ENCODE measurements around the gene ASTN2.

The ASTN2 gene

DNA sequence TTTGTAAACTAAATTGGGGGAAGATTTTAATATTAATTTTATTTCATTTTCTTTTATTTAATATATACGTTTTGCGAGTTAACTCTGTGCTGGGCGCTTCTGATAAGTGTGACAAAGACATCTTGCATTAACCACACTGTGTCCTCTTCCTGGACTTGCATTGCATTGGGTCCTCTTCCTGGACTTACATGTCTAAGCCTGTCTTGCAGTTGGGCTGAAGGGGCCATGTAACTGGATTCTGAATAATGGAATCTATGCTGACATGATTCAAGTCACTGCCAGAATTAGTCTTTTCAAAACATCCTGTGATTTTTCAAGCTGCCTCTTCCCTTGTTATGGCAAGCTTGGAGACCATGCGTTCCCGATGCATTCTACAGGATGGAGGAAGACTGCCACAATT is 605.2 kb downstream of the ASTN2 start:
- H3K4me3 ChIP-seq (ENCODE audit: low read depth in 1 of 2, low read length in 2 of 2), result no peak overlapping the region

DNA sequence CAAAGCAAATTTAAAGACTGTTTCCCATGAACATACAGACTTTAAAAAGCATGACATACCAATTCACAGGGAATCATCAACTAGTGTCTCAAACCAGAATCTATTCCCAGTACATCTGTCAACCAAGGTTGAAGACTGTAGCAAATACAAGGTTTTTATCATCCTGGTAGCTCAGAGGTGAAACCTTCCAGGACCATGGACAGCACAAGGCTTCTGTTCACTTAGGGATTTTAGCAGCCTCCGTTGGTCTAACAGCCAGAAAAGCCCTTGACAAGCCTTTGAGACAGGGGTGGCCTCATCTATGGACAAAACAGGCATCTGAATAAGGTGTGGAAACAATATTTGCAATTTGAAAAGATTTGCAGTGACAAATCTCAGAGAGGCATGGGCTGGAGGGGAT is 608.8 kb downstream of the ASTN2 start:
- Histone ChIP-seq H3K36me3 (ENCODE audit: control insufficient read depth in 1 of 2, insufficient read depth in 2 of 2, low read length in 2 of 2) (no peaks in the 10 kb centered on the region), H3K4me1 (ENCODE audit: control insufficient read depth in 1 of 2, insufficient read depth in 2 of 2, low read length in 2 of 2) (no peaks in the 10 kb centered on the region), H3K4me3 (ENCODE audit: low read depth in 1 of 2, low read length in 2 of 2) (no peak overlapping the region), H3K27ac (ENCODE audit: low read length) (no peak overlapping the region), H3K27me3 (ENCODE audit: low read depth, low read length) (no peaks in the 10 kb centered on the region), H3K9me3 (ENCODE audit: control insufficient read depth in 1 of 2, low read length in 2 of 2) (no peaks in the 10 kb centered on the region)

More for the DNA sequence above, 605.2 kb downstream of the ASTN2 start:
- Histone ChIP-seq H3K36me3 (ENCODE audit: control insufficient read depth in 1 of 2, insufficient read depth in 2 of 2, low read length in 2 of 2) (no peaks in the 10 kb centered on the region), H3K9me3 (ENCODE audit: control insufficient read depth in 1 of 2, low read length in 2 of 2) (no peaks in the 10 kb centered on the region), H3K4me1 (ENCODE audit: control insufficient read depth in 1 of 2, insufficient read depth in 2 of 2, low read length in 2 of 2) (no peaks in the 10 kb centered on the region), H3K27ac (ENCODE audit: low read length) (no peak overlapping the region), H3K27me3 (ENCODE audit: low read depth, low read length) (no peaks in the 10 kb centered on the region)

DNA sequence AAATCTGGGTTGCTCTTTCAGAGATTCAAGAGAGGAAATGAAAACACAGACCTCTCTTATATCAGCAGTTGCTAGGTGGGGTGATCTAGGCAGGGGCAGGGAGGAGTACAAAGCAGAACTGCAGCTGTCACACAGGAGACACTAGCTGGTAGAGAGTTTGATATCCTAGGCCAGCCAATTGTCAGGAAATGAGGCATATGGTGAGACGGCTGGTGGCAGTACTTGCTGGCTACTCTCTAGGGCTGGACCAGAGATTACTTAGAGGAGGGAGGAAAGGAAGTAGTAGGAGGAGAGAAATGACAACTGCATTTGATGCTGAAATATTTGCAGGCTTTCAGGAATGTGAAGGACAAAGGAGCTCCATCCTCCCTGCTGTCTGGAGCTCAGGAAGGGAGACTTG is 614.0 kb downstream of the ASTN2 start:
- no peak overlapping the region for H3K4me3 ChIP-seq (ENCODE audit: low read depth in 1 of 2, low read length in 2 of 2)

DNA sequence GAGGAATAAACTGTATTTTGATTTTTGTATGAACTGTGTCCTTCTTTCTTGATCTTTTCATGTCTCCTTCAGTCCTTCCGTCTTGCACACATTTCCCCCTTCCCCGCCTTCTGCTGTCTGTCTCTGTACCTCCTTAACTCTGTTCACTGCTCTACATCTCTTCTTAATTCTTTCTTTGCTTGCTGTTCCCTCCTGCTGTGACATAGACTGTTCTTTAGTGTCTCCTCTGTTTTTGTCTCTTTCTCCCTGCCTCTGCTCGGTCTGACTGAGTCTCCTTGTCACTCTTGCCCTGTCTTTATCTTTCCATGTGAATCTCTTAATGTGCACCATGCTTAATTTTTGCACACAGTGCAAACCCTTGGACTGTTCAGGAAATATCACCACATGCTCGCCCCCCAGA is 614.8 kb downstream of the ASTN2 start:
- H3K27ac ChIP-seq (ENCODE audit: low read length), result no peak overlapping the region
- H3K4me1 ChIP-seq (ENCODE audit: control insufficient read depth in 1 of 2, insufficient read depth in 2 of 2, low read length in 2 of 2), result no peaks in the 10 kb centered on the region
- no peaks in the 10 kb centered on the region for H3K9me3 ChIP-seq (ENCODE audit: control insufficient read depth in 1 of 2, low read length in 2 of 2)
- no peaks in the 10 kb centered on the region for H3K36me3 ChIP-seq (ENCODE audit: control insufficient read depth in 1 of 2, insufficient read depth in 2 of 2, low read length in 2 of 2)
- H3K4me3 ChIP-seq (ENCODE audit: low read depth in 1 of 2, low read length in 2 of 2), result no peak overlapping the region
- H3K27me3 ChIP-seq (ENCODE audit: low read depth, low read length), result no peaks in the 10 kb centered on the region

More for the DNA sequence above, 614.0 kb downstream of the ASTN2 start:
- no peaks in the 10 kb centered on the region for H3K27me3 ChIP-seq (ENCODE audit: low read depth, low read length)
- H3K36me3 ChIP-seq (ENCODE audit: control insufficient read depth in 1 of 2, insufficient read depth in 2 of 2, low read length in 2 of 2), result no peaks in the 10 kb centered on the region
- no peak overlapping the region for H3K27ac ChIP-seq (ENCODE audit: low read length)
- H3K4me1 ChIP-seq (ENCODE audit: control insufficient read depth in 1 of 2, insufficient read depth in 2 of 2, low read length in 2 of 2), result no peaks in the 10 kb centered on the region
- no peaks in the 10 kb centered on the region for H3K9me3 ChIP-seq (ENCODE audit: control insufficient read depth in 1 of 2, low read length in 2 of 2)

DNA sequence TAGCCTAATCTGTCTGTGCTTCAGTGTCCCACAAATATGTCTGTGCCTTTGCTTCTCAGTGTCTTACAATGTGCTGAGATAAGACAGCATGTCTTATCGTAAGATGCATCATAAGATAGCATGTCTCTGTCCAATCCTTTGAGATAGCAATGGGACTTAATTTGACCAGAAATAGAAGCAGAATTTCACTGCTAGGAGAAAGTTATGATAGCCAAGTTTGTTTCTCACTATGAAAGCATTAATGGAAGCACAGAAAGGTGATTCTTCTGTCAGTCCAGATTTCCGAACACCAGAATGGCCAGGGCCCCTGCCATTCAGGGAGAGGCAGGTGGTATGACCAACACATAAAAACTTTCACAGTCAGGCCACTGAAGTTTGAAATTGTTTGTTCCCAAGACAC is 616.3 kb downstream of the ASTN2 start:
- no peak overlapping the region for H3K27ac ChIP-seq (ENCODE audit: low read length)
- H3K4me1 ChIP-seq (ENCODE audit: control insufficient read depth in 1 of 2, insufficient read depth in 2 of 2, low read length in 2 of 2), result no peaks in the 10 kb centered on the region
- no peaks in the 10 kb centered on the region for H3K27me3 ChIP-seq (ENCODE audit: low read depth, low read length)
- H3K36me3 ChIP-seq (ENCODE audit: control insufficient read depth in 1 of 2, insufficient read depth in 2 of 2, low read length in 2 of 2), result no peaks in the 10 kb centered on the region
- H3K4me3 ChIP-seq (ENCODE audit: low read depth in 1 of 2, low read length in 2 of 2), result no peak overlapping the region
- H3K9me3 ChIP-seq (ENCODE audit: control insufficient read depth in 1 of 2, low read length in 2 of 2), result no peaks in the 10 kb centered on the region

DNA sequence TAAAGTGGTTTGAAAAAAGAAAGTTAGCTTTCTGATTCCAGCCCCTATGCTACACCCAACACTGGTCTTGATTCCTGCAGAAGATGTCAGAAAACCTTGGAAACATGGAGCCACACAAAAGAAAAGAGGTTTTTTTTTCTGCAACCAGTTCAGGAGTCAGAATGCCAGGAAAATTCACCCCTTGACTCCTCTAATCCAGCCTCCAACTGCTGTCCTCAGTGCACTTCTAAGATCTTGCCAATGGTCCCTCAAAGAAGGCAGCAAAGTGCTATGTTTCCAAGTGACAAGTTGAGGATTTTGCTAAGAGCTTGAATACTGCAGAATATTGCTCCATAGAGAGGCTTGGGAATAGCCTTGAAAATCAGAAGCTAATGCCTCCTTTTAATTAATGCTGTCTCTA is 617.6 kb downstream of the ASTN2 start:
- no peaks in the 10 kb centered on the region for H3K36me3 ChIP-seq (ENCODE audit: control insufficient read depth in 1 of 2, insufficient read depth in 2 of 2, low read length in 2 of 2)
- H3K27me3 ChIP-seq (ENCODE audit: low read depth, low read length), result no peaks in the 10 kb centered on the region
- H3K27ac ChIP-seq (ENCODE audit: low read length), result no peak overlapping the region
- peaks cover 0 to under 1% of the 10 kb centered on the region in 2 donors for H3K4me1 ChIP-seq (ENCODE audit: control insufficient read depth in 1 of 2, insufficient read depth in 2 of 2, low read length in 2 of 2)
- no peaks in the 10 kb centered on the region for H3K9me3 ChIP-seq (ENCODE audit: control insufficient read depth in 1 of 2, low read length in 2 of 2)
- H3K4me3 ChIP-seq (ENCODE audit: low read depth in 1 of 2, low read length in 2 of 2), result no peak overlapping the region

DNA sequence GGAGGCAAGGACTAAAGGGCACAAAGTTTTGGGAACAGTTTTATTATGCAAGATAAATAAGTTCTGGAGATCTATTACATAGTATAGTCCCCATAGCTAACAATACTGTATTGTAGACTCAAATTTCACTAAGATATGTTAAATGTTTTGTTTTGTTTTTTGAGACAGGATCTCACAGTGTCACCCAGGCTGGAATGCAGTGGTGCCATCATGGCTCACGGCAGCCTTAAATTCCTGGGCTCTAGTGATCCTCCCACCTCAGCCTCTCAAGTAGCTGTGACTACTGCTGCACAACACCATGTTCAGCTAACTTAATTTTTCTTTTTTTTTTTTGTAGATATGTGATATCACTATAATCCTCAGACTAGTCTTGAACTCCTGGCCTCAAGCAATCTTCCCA is 618.2 kb downstream of the ASTN2 start:
- Histone ChIP-seq H3K27ac (ENCODE audit: low read length) (no peak overlapping the region), H3K36me3 (ENCODE audit: control insufficient read depth in 1 of 2, insufficient read depth in 2 of 2, low read length in 2 of 2) (no peaks in the 10 kb centered on the region)

DNA sequence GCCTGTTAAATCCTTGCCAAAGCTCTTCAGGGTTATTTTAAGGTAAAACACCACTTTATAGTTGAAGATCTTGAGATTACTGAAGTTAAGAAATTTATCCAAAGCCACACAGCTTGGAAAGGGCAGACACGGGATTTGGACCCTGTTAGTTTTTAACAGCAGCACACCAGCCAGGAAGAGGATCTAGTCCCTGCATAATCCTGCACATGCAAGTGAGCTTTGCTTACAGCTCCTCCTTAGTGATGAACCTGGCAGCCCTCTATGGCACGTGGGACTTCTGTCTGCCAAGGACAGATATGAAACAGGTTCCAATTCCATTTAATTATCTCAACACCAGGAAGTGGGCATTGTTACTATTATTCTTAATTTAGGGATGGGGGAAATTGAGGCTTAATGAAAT is 619.0 kb downstream of the ASTN2 start:
- Histone ChIP-seq H3K4me3 (ENCODE audit: low read depth in 1 of 2, low read length in 2 of 2) (no peak overlapping the region), H3K4me1 (ENCODE audit: control insufficient read depth in 1 of 2, insufficient read depth in 2 of 2, low read length in 2 of 2) (peaks cover 0 to 3% of the 10 kb centered on the region in 2 donors), H3K27ac (ENCODE audit: low read length) (no peak overlapping the region), H3K36me3 (ENCODE audit: control insufficient read depth in 1 of 2, insufficient read depth in 2 of 2, low read length in 2 of 2) (no peaks in the 10 kb centered on the region), H3K27me3 (ENCODE audit: low read depth, low read length) (no peaks in the 10 kb centered on the region), H3K9me3 (ENCODE audit: control insufficient read depth in 1 of 2, low read length in 2 of 2) (no peaks in the 10 kb centered on the region)

More for the DNA sequence above, 618.2 kb downstream of the ASTN2 start:
- Histone ChIP-seq H3K27me3 (ENCODE audit: low read depth, low read length) (no peaks in the 10 kb centered on the region), H3K9me3 (ENCODE audit: control insufficient read depth in 1 of 2, low read length in 2 of 2) (no peaks in the 10 kb centered on the region), H3K4me3 (ENCODE audit: low read depth in 1 of 2, low read length in 2 of 2) (no peak overlapping the region), H3K4me1 (ENCODE audit: control insufficient read depth in 1 of 2, insufficient read depth in 2 of 2, low read length in 2 of 2) (peaks cover 0 to 3% of the 10 kb centered on the region in 2 donors)

DNA sequence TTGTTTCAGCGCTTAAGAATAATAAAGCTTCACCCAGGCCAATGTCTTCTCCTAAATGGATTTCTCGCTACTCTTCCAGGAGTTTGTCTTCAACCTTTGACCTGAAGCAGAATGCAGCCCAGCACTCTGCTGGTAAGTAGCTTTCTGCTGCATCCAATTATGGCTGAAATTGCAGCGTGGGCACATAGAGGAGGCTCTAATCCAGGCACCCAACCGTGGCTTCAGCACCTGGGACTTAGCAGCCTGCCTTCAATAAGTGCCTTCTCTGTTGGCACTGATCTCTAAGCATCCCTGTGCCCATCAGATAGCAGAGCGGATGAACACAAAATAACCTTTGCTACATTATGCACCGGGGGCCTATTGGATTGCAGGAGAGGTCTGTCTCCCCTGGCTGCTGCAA is 622.6 kb downstream of the ASTN2 start:
- Histone ChIP-seq H3K4me1 (ENCODE audit: control insufficient read depth in 1 of 2, insufficient read depth in 2 of 2, low read length in 2 of 2) (peaks cover 0 to 3% of the 10 kb centered on the region in 2 donors), H3K27me3 (ENCODE audit: low read depth, low read length) (no peaks in the 10 kb centered on the region), H3K4me3 (ENCODE audit: low read depth in 1 of 2, low read length in 2 of 2) (no peak overlapping the region), H3K27ac (ENCODE audit: low read length) (no peak overlapping the region), H3K36me3 (ENCODE audit: control insufficient read depth in 1 of 2, insufficient read depth in 2 of 2, low read length in 2 of 2) (no peaks in the 10 kb centered on the region), H3K9me3 (ENCODE audit: control insufficient read depth in 1 of 2, low read length in 2 of 2) (no peaks in the 10 kb centered on the region)

DNA sequence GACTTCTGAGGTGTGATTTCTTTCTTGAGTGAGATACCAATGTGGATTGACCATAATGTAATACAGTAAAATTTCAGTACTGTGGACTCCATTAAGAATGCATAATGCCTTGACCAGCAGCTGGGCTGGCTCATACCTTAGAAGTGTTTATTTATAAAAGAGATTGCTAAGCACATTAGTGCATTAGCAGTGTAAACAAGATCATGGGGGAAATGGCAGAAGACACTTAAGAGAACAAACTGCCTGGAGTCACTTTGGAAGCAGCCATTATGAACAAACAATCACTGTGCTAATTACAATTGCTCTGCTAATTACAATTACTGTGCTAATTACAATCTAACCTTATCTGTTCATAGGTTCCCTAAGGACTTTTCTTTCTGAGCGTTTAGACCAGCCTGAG is 623.5 kb downstream of the ASTN2 start:
- Histone ChIP-seq H3K36me3 (ENCODE audit: control insufficient read depth in 1 of 2, insufficient read depth in 2 of 2, low read length in 2 of 2) (no peaks in the 10 kb centered on the region), H3K9me3 (ENCODE audit: control insufficient read depth in 1 of 2, low read length in 2 of 2) (no peaks in the 10 kb centered on the region), H3K27ac (ENCODE audit: low read length) (no peak overlapping the region), H3K4me1 (ENCODE audit: control insufficient read depth in 1 of 2, insufficient read depth in 2 of 2, low read length in 2 of 2) (peaks cover 0 to 3% of the 10 kb centered on the region in 2 donors), H3K4me3 (ENCODE audit: low read depth in 1 of 2, low read length in 2 of 2) (no peak overlapping the region), H3K27me3 (ENCODE audit: low read depth, low read length) (no peaks in the 10 kb centered on the region)

DNA sequence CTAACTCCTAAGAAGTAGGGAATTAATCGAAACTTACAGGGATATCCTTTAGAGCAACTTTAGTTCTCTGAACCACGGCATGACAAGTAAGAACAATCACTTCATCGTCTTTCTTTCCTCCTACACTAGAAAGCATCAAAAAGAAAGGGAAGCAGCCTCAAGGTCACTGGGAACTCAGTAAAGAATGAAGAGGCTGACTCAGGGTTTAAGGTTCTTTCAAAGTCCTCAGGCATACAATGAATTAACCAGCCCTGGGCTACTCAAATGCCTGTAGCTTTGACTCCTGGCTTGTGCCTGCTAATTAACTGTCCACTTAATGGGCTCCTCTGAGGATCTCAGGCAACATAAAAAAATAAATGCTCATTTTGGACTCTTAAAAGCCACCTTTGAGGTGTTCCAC is 625.8 kb downstream of the ASTN2 start:
- Histone ChIP-seq H3K9me3 (ENCODE audit: control insufficient read depth in 1 of 2, low read length in 2 of 2) (no peaks in the 10 kb centered on the region), H3K4me3 (ENCODE audit: low read depth in 1 of 2, low read length in 2 of 2) (no peak overlapping the region), H3K4me1 (ENCODE audit: control insufficient read depth in 1 of 2, insufficient read depth in 2 of 2, low read length in 2 of 2) (peaks cover 0 to 3% of the 10 kb centered on the region in 2 donors)

DNA sequence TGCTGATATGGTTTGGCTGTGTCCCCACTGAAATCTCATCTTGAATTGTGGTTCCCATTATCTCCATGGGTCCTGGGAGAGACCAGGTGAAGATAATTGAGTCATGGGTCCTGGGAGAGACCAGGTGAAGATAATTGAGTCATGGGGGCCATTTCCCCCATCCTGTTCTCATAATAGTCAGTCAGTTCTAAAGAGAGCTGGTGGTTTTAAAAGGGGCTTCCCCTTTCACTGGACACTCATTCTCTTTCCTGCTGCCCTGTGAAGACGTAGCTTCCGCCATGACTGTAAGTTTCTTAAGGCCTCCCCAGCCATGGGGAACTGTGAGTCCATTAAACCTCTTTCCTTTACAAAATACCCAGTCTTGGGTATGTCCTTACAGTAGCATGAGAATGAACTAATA is 628.1 kb downstream of the ASTN2 start:
- H3K4me3 ChIP-seq (ENCODE audit: low read depth in 1 of 2, low read length in 2 of 2), result no peak overlapping the region
- no peak overlapping the region for H3K27ac ChIP-seq (ENCODE audit: low read length)
- H3K4me1 ChIP-seq (ENCODE audit: control insufficient read depth in 1 of 2, insufficient read depth in 2 of 2, low read length in 2 of 2), result no peaks in the 10 kb centered on the region
- H3K36me3 ChIP-seq (ENCODE audit: control insufficient read depth in 1 of 2, insufficient read depth in 2 of 2, low read length in 2 of 2), result no peaks in the 10 kb centered on the region
- H3K9me3 ChIP-seq (ENCODE audit: control insufficient read depth in 1 of 2, low read length in 2 of 2), result no peaks in the 10 kb centered on the region
- no peaks in the 10 kb centered on the region for H3K27me3 ChIP-seq (ENCODE audit: low read depth, low read length)

More for the DNA sequence above, 625.8 kb downstream of the ASTN2 start:
- Histone ChIP-seq H3K27ac (ENCODE audit: low read length) (no peak overlapping the region), H3K27me3 (ENCODE audit: low read depth, low read length) (no peaks in the 10 kb centered on the region), H3K36me3 (ENCODE audit: control insufficient read depth in 1 of 2, insufficient read depth in 2 of 2, low read length in 2 of 2) (no peaks in the 10 kb centered on the region)
